SK-N-MC (cell line): Measurements from ENCODE around the gene PDCD10.

Source experiments
- DNase-seq: peaks from one replicate; pipeline ENCODE4 v3.0.0-alpha.2; 2011; ENCODE audit warnings: low read depth, low spot score
- H3K27ac ChIP-seq: fragments of 200-600 bp; sonication (generic); 2 replicates; pipeline ENCODE4 v1.5.1; 2016; ENCODE audit warnings: mixed run types
- H3K36me3 ChIP-seq: fragments of 200-600 bp; sonication (generic); 2 replicates; pipeline ENCODE4 v1.6.1; 2017; ENCODE audit warnings: antibody characterized with exemption, low read length, mixed read lengths; ENCODE audit not compliant: insufficient read depth
- H3K4me3 ChIP-seq: fragments of 200-600 bp; sonication (generic); 2 replicates; pipeline ENCODE4 v1.5.1; 2016
- H3K9ac ChIP-seq: fragments of 200-600 bp; sonication (generic); 2 replicates; pipeline ENCODE4 v1.8.0; 2017; ENCODE audit warnings: mixed run types, mixed read lengths; ENCODE audit not compliant: insufficient read length
- H3K9me3 ChIP-seq: fragments of 200-600 bp; sonication (generic); 2 replicates; pipeline ENCODE4 v1.6.1; 2017; ENCODE audit warnings: low read depth, mild to moderate bottlenecking, antibody characterized with exemption, low read length, moderate library complexity, mixed read lengths
- EZH2 ChIP-seq: fragments of 200-600 bp; sonication (generic); IDR thresholded peaks from one replicate; pipeline ENCODE4 v1.6.1; 2017; ENCODE audit warnings: antibody characterized with exemption
- FOXP2 ChIP-seq: optimal IDR thresholded peaks from 2 replicates; pipeline ENCODE3; 2011; ENCODE audit warnings: mild to moderate bottlenecking, moderate library complexity; ENCODE audit not compliant: insufficient read depth; ENCODE audit errors: extremely low read length, control extremely low read depth
- POLR2AphosphoS5 ChIP-seq: IDR thresholded peaks from 2 replicates; pipeline ENCODE4 v1.6.1; 2012; ENCODE audit warnings: mild to moderate bottlenecking, low read depth, low read length, borderline replicate concordance

The PDCD10 gene

DNA sequence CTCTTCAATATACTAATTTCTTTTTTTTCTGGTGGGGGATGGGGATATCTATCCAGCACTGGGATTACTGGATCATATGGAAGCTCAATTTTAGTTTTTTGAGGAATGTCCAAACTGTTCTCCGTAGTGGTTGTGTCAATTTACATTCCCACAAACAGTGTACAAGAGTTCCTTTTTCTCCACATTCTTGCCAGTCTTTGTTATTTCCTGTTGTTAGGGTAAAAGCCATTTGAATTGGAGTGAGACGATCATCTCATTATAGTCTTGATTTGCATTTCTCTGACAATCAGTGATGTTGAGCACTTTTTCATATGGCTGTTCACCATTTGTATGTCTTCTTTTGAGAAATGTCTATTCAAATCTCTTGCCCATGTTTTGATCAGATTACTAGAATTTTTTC is 68.1 kb downstream of the PDCD10 start:
- H3K36me3 ChIP-seq: no peaks in the 10 kb centered on the region
- TF ChIP-seq EZH2: no peak
- no peak for TF ChIP-seq POLR2AphosphoS5
- TF ChIP-seq FOXP2: no peak
- no peak overlapping the region for H3K27ac ChIP-seq
- H3K4me3 ChIP-seq: no peak overlapping the region
- H3K9me3 ChIP-seq: no peaks in the 10 kb centered on the region
- H3K9ac ChIP-seq: no peak overlapping the region
- no peak for DNase-seq

- TF ChIP-seq EZH2 (no peak), FOXP2 (no peak), POLR2AphosphoS5 (no peak)
- Histone ChIP-seq H3K27ac (no peak overlapping the region), H3K4me3 (no peak overlapping the region), H3K36me3 (no peaks in the 10 kb centered on the region), H3K9me3 (no peaks in the 10 kb centered on the region), H3K9ac (no peak overlapping the region)
- DNase-seq: no peak
Observed at GRCh38 chr3:167662919-167663400, 71.7 kb downstream of the PDCD10 start.

DNA sequence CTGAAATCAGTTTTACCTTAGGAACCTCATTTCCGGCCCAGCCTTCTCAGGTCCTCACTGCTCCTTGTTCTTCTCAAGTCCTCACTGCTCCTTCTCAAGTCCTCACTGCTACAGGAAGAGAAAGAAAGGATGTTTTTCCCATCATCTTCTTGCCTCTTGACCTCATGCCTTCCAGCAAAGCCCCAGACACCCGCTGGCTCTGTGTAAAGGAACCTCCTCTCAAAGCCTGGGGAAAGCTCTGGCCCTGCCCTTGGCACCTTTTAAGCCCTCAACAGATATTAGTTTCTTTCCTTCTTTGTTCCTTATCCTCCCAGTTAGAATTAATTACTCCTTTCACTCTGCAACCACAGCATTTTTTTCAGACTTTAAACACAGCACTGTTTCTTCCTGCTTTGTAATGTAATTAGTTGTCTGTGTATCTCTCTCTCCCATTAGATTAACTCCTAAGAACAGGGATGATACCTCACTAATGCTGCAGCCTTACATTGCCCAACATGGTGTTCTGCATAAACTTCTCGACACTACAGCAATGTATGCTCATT is 76.9 kb downstream of the PDCD10 start:
- TF ChIP-seq FOXP2 (no peak), POLR2AphosphoS5 (no peak), EZH2 (no peak)
- DNase-seq: no peak
- Histone ChIP-seq H3K4me3 (no peak overlapping the region), H3K9ac (no peak overlapping the region), H3K36me3 (no peaks in the 10 kb centered on the region), H3K9me3 (no peaks in the 10 kb centered on the region), H3K27ac (no peak overlapping the region)

- TF ChIP-seq POLR2AphosphoS5 (no peak), FOXP2 (no peak), EZH2 (no peak)
- H3K27ac ChIP-seq: no peak overlapping the region
- no peaks in the 10 kb centered on the region for H3K9me3 ChIP-seq
- no peaks in the 10 kb centered on the region for H3K36me3 ChIP-seq
- DNase-seq: no peak
- no peak overlapping the region for H3K4me3 ChIP-seq
- no peak overlapping the region for H3K9ac ChIP-seq
Observed at GRCh38 chr3:167656821-167657220, 77.9 kb downstream of the PDCD10 start.

- Histone ChIP-seq H3K4me3 (no peak within 1 kb of the TSS), H3K9ac (no peak within 1 kb of the TSS), H3K36me3 (no peaks in the 10 kb centered on the region), H3K9me3 (no peaks in the 10 kb centered on the region), H3K27ac (no peak within 1 kb of the TSS)
- no peak for DNase-seq
- TF ChIP-seq EZH2: no peak
- TF ChIP-seq POLR2AphosphoS5: no peak
- TF ChIP-seq FOXP2: no peak
Observed at GRCh38 chr3:167653760-167654159, 80.9 kb downstream of the PDCD10 start, which contains the start of gene WDR49. WDR49 (minus strand) TSS chr3:167653942; CDS start chr3:167653425, 517 bp downstream.

GRCh38 chr3:167653155-167653554 is 81.5 kb downstream of the PDCD10 start:
- Histone ChIP-seq H3K9ac (no peak overlapping the region), H3K27ac (no peak overlapping the region), H3K36me3 (no peaks in the 10 kb centered on the region), H3K4me3 (no peak overlapping the region), H3K9me3 (no peaks in the 10 kb centered on the region)
- no peak for DNase-seq
- TF ChIP-seq EZH2 (no peak), FOXP2 (no peak), POLR2AphosphoS5 (no peak)

DNA sequence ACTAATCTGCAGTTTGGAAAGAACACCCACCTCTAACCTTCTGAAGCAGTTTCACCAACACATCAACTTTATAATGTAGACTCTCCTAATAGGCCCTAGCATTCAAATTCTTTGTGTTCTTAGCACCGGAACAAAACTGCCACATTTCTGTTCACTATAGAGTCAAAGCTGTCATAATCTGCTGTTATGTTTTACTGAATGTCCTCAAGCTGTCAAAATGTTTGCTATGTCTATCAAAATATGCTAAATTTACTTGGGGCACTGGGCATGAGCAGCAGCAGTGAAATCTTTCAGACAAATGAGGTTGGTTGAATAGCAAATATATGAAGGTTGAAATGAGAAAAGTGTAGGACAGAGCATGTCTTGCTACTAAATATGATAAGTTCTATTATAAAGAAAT is 82.9 kb downstream of the PDCD10 start:
- no peaks in the 10 kb centered on the region for H3K9me3 ChIP-seq
- H3K4me3 ChIP-seq: no peak overlapping the region
- H3K36me3 ChIP-seq: no peaks in the 10 kb centered on the region
- TF ChIP-seq POLR2AphosphoS5 (no peak), EZH2 (no peak), FOXP2 (no peak)
- DNase-seq: no peak
- no peak overlapping the region for H3K27ac ChIP-seq
- H3K9ac ChIP-seq: no peak overlapping the region

- Histone ChIP-seq H3K9ac (no peak overlapping the region), H3K4me3 (no peak overlapping the region), H3K9me3 (no peaks in the 10 kb centered on the region), H3K36me3 (no peaks in the 10 kb centered on the region), H3K27ac (no peak overlapping the region)
- no peak for TF ChIP-seq POLR2AphosphoS5
- no peak for TF ChIP-seq FOXP2
- TF ChIP-seq EZH2: no peak
- DNase-seq: peak; percentile 14
Observed at GRCh38 chr3:167650459-167650858, 84.2 kb downstream of the PDCD10 start.

DNA sequence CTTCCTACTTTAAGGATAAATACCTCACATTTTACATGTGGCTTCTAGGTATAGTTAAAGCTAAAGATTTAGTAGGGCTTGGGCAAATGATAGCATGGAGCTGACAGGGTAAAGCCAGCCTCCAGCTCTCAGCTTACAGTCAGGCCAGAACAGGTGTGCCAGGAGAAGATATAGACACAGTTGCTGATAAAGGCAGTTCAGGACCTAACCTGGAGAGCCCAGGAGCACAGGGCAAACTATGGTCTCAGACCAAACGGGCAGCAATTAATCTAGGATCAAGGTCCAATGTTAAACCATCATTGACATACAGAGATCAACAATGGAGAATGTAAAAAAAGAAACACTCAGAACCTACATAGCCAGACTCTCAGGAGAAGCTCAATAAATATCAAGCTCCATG is 84.9 kb downstream of the PDCD10 start:
- H3K4me3 ChIP-seq: no peak overlapping the region
- H3K27ac ChIP-seq: no peak overlapping the region
- TF ChIP-seq FOXP2 (no peak), POLR2AphosphoS5 (no peak)
- no peak for DNase-seq
- H3K36me3 ChIP-seq: no peaks in the 10 kb centered on the region
- H3K9me3 ChIP-seq: no peaks in the 10 kb centered on the region
- H3K9ac ChIP-seq: no peak overlapping the region
